Measurements from ENCODE around the gene CSF3R.
"Not testable (repeated sequence)": the region's sequence is repeated elsewhere in the genome, so short reads cannot be mapped to it uniquely, and the experiment has no call there.

CSF3R gene

GRCh38 chr1:36512842-36513241 is 30.1 kb upstream of the CSF3R start:
- no peak for DNase-seq

- DNase-seq = no peak
Measured at GRCh38 chr1:36511804-36512798, 29.4 kb upstream of the CSF3R start.

GRCh38 chr1:36511220-36511619 is 28.5 kb upstream of the CSF3R start:
- not testable (repeated sequence) for DNase-seq

GRCh38 chr1:36510418-36510817 is 27.7 kb upstream of the CSF3R start:
- no peak for DNase-seq

- no peak for DNase-seq
Measured at GRCh38 chr1:36508257-36508656, 25.5 kb upstream of the CSF3R start.

GRCh38 chr1:36506276-36506920 is 23.7 kb upstream of the CSF3R start:
- DNase-seq = no peak

- DNase-seq = no peak
Measured at GRCh38 chr1:36503733-36504132, 21.0 kb upstream of the CSF3R start.

GRCh38 chr1:36503159-36503558 is 20.4 kb upstream of the CSF3R start:
- no peak for DNase-seq

GRCh38 chr1:36502616-36503015 is 19.9 kb upstream of the CSF3R start:
- DNase-seq = no peak

GRCh38 chr1:36501911-36502310 is 19.2 kb upstream of the CSF3R start:
- DNase-seq = not testable (repeated sequence)

- DNase-seq = no peak
Measured at GRCh38 chr1:36497207-36497606, 14.5 kb upstream of the CSF3R start.

GRCh38 chr1:36494971-36495370 is 12.3 kb upstream of the CSF3R start:
- no peak for DNase-seq

- DNase-seq = no peak
Measured at GRCh38 chr1:36493524-36493923, 10.8 kb upstream of the CSF3R start.

- DNase-seq = no peak
Measured at GRCh38 chr1:36492491-36492890, 9.8 kb upstream of the CSF3R start.

- DNase-seq = not testable (repeated sequence)
Measured at GRCh38 chr1:36489258-36490051, 6.7 kb upstream of the CSF3R start.

- no peak for DNase-seq
Measured at GRCh38 chr1:36487906-36488305, 5.2 kb upstream of the CSF3R start.

- not testable (repeated sequence) for DNase-seq
Measured at GRCh38 chr1:36487336-36487725, 4.6 kb upstream of the CSF3R start.

GRCh38 chr1:36486439-36487335 is 4.0 kb upstream of the CSF3R start:
- no peak for DNase-seq

- DNase-seq = no peak
Measured at GRCh38 chr1:36486093-36486438, 3.4 kb upstream of the CSF3R start.

- DNase-seq = no peak
Measured at GRCh38 chr1:36484099-36484498, 1.4 kb upstream of the CSF3R start.

GRCh38 chr1:36481771-36482723 is 666 bp downstream of the CSF3R start:
- no peak for DNase-seq
